ENCODE data around the gene SCUBE3. TPM values are rescaled to one million over a fixed set of nuclear protein-coding genes. Genes with fewer than 3 reads are reported as not detected.

SCUBE3 gene
- total and polyA plus RNA-seq, 10 donors, result 0.03 to 0.43 (median 0.11) TPM; not detected in 1

DNA sequence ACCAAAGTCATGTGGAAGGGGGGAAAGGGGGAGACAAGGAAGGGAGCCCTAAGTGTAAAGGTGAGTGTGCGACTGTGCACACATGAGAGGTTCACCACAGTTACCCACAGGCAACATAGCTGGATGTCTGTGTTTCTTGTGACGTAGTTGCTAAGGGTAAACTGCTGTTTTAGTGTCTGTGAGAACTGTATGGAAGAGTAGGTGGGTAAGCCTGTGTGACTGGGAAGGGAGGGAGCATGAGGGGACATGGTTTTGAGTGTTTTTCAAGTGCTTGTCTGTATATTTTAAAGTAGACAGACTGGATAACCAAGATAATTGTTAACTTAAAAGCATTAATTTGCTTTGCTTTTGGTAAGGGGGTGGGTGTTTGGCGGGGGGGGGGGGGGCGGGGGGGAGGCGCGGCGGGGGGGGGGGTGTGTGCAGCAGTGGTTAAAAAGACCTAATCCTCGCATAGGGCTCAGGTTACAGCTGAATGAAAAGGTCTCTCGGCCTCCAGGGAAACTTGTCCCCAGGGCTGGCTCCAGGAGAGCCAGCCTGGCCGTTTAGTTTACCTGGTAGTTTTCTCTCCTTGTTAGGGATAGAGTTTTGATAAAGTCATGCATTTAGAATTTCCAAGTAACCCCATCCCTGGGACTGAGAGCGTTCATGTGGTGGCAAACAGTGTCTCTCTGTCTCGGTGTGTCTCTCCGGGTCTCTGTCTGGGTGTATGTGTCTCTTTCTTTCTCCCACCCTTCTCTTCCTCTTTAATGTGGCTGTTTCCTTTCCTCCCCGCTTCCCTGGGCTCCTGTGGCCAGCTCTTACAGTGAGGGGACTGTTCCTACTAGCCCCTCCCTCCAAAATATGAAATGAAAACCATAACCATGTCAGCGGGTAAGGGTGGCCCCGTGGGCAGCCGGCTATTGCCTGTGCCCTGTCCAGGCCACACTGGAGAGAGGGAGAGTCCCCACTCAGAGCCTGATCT lies 3.4 kb downstream of the SCUBE3 start:
- no peak for DNase-seq
- WGBS, 5 donors, result 57 to 71% (median 63%) methylated on average over 11 to 13 of the region's 17 CpGs
- H3K9me3 ChIP-seq, result no peaks in the 10 kb centered on the region
- H3K36me3 ChIP-seq, result no peaks in the 10 kb centered on the region
- peaks cover 3 to 77% (median 44%) of the 10 kb centered on the region in 7 donors for H3K27me3 ChIP-seq (replicated peaks in 1 of 7)
- H3K4me1 ChIP-seq, result peaks cover 0 to 24% (median 19%) of the 10 kb centered on the region in 6 donors
- no peak overlapping the region for H3K27ac ChIP-seq
- H3K4me3 ChIP-seq, result no peak overlapping the region
- intact Hi-C loops (cut with DNase I; ENCODE audit: low total_unique reads), result no loop called here
- TF ChIP-seq, protein P1, sequence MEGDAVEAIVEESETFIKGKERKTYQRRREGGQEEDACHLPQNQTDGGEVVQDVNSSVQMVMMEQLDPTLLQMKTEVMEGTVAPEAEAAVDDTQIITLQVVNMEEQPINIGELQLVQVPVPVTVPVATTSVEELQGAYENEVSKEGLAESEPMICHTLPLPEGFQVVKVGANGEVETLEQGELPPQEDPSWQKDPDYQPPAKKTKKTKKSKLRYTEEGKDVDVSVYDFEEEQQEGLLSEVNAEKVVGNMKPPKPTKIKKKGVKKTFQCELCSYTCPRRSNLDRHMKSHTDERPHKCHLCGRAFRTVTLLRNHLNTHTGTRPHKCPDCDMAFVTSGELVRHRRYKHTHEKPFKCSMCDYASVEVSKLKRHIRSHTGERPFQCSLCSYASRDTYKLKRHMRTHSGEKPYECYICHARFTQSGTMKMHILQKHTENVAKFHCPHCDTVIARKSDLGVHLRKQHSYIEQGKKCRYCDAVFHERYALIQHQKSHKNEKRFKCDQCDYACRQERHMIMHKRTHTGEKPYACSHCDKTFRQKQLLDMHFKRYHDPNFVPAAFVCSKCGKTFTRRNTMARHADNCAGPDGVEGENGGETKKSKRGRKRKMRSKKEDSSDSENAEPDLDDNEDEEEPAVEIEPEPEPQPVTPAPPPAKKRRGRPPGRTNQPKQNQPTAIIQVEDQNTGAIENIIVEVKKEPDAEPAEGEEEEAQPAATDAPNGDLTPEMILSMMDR (IDR thresholded peaks at IDR 0.05 in 8 of 11, conservative IDR thresholded peaks at IDR 0.05 in 3 of 11), result no peak
- TF ChIP-seq POLR2A (IDR thresholded peaks at IDR 0.05), result no peak
- no peak for TF ChIP-seq POLR2AphosphoS5 (IDR thresholded peaks at IDR 0.05)

DNA sequence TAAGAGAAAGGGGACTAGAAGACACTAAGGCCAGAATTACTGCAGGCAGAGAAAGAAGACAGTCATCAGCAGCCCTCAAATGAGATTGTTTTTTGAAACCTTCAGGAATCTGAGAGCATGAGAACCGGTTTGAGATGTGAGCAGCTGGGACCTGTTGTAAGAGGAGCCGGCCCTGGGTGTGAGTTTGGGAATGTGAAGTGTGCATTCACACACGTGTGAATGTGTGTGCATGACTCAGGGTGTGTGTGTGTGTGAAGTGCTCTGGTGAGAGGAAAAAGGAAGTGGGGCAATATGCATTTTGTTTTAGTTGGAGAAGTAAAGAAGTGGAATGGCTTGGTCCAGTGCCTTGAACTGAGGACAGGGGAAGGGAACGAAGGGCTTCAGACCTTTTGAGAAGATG lies 4.3 kb downstream of the SCUBE3 start:
- TF ChIP-seq POLR2AphosphoS5 (IDR thresholded peaks at IDR 0.05), result no peak
- no peak for TF ChIP-seq POLR2A (IDR thresholded peaks at IDR 0.05)
- TF ChIP-seq, protein P1 (IDR thresholded peaks at IDR 0.05 in 8 of 11, conservative IDR thresholded peaks at IDR 0.05 in 3 of 11), result no peak
- Histone ChIP-seq H3K36me3 (no peaks in the 10 kb centered on the region), H3K9me3 (no peaks in the 10 kb centered on the region), H3K4me3 (no peak overlapping the region), H3K27me3 (replicated peaks in 1 of 7) (peaks cover 3 to 74% (median 42%) of the 10 kb centered on the region in 7 donors), H3K27ac (no peak overlapping the region), H3K4me1 (peaks cover 0 to 23% (median 19%) of the 10 kb centered on the region in 6 donors)
- intact Hi-C loops (cut with DNase I; ENCODE audit: low total_unique reads), result no loop called here
- 31 to 64% (median 37%) methylated on average over 4 of the region's 4 CpGs for WGBS, 5 donors
- DNase-seq, result no peak

GRCh38 chr6:35218456-35218855 lies 4.7 kb downstream of the SCUBE3 start:
- no peak for TF ChIP-seq POLR2AphosphoS5 (IDR thresholded peaks at IDR 0.05)
- TF ChIP-seq, protein P1 (IDR thresholded peaks at IDR 0.05 in 8 of 11, conservative IDR thresholded peaks at IDR 0.05 in 3 of 11), result no peak
- no peak for TF ChIP-seq POLR2A (IDR thresholded peaks at IDR 0.05)
- Histone ChIP-seq H3K4me1 (peaks cover 0 to 18% (median 16%) of the 10 kb centered on the region in 6 donors), H3K9me3 (no peaks in the 10 kb centered on the region), H3K4me3 (no peak overlapping the region), H3K36me3 (no peaks in the 10 kb centered on the region), H3K27me3 (replicated peaks in 1 of 7) (peaks cover 3 to 69% (median 38%) of the 10 kb centered on the region in 7 donors), H3K27ac (no peak overlapping the region)
- no peak for DNase-seq
- 54 to 90% (median 84%) methylated on average over 2 to 4 of the region's 4 CpGs for WGBS, 5 donors
- intact Hi-C loops (cut with DNase I; ENCODE audit: low total_unique reads), result no loop called here

DNA sequence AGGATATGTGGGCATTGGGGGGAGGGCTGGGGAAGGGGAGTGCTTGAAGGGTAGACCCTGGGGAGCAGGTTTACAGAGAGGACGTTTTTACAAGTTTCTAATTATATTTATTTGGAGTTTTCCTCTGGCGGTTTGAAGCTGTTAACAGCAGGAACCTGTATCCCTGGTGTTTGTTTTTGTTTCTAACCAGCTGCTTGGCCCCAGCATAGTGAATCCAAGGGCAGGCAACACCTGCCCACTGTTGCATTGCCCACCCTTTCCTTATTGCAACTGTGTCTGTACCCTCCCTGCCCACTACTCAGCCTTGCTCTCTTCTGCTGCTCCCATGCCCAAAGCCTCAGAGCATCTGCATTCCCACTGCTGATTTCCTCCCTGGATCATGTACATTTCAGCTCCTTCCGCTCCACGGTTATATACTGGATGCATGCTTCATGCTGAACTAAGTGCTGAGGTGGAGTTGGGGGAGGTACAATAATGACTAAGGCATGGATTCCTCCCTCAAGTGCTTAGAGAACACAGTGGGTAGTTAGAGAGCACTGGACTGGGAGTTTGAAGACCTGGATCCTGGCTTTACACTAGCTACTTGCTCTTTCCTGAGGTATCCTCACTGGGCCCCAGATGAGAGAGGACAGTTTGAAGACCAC lies 6.0 kb downstream of the SCUBE3 start:
- WGBS, 5 donors, result 73 to 86% (median 76%) methylated on average over 4 of the region's 4 CpGs
- Histone ChIP-seq H3K4me1 (peaks cover 0 to 5% (median 3%) of the 10 kb centered on the region in 6 donors), H3K27ac (no peak overlapping the region), H3K9me3 (no peaks in the 10 kb centered on the region), H3K27me3 (replicated peaks in 1 of 7) (peaks cover 0 to 56% (median 26%) of the 10 kb centered on the region in 7 donors), H3K4me3 (no peak overlapping the region), H3K36me3 (no peaks in the 10 kb centered on the region)
- no peak for DNase-seq
- intact Hi-C loops (cut with DNase I; ENCODE audit: low total_unique reads), result no loop called here
- TF ChIP-seq POLR2A (IDR thresholded peaks at IDR 0.05), result no peak
- TF ChIP-seq, protein P1 (IDR thresholded peaks at IDR 0.05 in 8 of 11, conservative IDR thresholded peaks at IDR 0.05 in 3 of 11), result no peak
